Left lobe of liver (tissue), 2 donors: ENCODE data around the gene FRMD3. TPM values are rescaled to one million over a fixed set of nuclear protein-coding genes. Genes with fewer than 3 reads are reported as not detected.
A peak's percentile ranks its signal among the peaks of the same experiment; 100 is the strongest.

Source experiments
- ATAC-seq: fragments of 200-7000 bp; cut with Tn5 transposase; one replicate; pipeline ENCODE4 v1.9.1; 2020; ENCODE audit warnings: mild to moderate bottlenecking, moderate library complexity
- DNase-seq: peaks from one replicate; pipeline ENCODE4 v3.0.0-alpha.2; 2020; ENCODE audit warnings: low spot score
- total RNA-seq: library from RNA; stranded (reverse); gene quantifications from one replicate; pipeline ENCODE4 v1.2.1, GENCODE V29; 2021
- donor health status: DM: no; HTN: no; CAD: no; lungs with moderate emphysema.
- donor health status: DM: no; HTN: yes; CAD: no.

FRMD3 gene
- total RNA-seq, 1 donor from 2014 or later: 0.53 TPM

- ATAC-seq (no peak), DNase-seq (no peak)
Observed at GRCh38 chr9:83440641-83441040, 97.6 kb downstream of the FRMD3 start.

GRCh38 chr9:83435301-83435700 is 102.9 kb downstream of the FRMD3 start:
- DNase-seq: no peak
- ATAC-seq: no peak

- no peak for ATAC-seq
Observed at GRCh38 chr9:83434254-83434653, 103.9 kb downstream of the FRMD3 start.

GRCh38 chr9:83433846-83434245 is 104.4 kb downstream of the FRMD3 start:
- no peak for DNase-seq
- ATAC-seq: no peak

More at GRCh38 chr9:83434254-83434653, 103.9 kb downstream of the FRMD3 start:
- no peak for DNase-seq

- ATAC-seq (no peak), DNase-seq (no peak)
Observed at GRCh38 chr9:83432877-83433550, 105.2 kb downstream of the FRMD3 start.

- ATAC-seq: peak; percentile 71
- peak; percentile 78 for DNase-seq
Observed at GRCh38 chr9:83432104-83432627, 106.0 kb downstream of the FRMD3 start.

GRCh38 chr9:83431101-83432060 is 106.8 kb downstream of the FRMD3 start:
- peak; percentile 87 for DNase-seq
- peak; percentile 91 for ATAC-seq

GRCh38 chr9:83430681-83431080 is 107.5 kb downstream of the FRMD3 start:
- DNase-seq: no peak
- ATAC-seq: no peak

GRCh38 chr9:83429229-83429628 is 109.0 kb downstream of the FRMD3 start:
- peak; percentile 5 for ATAC-seq

GRCh38 chr9:83425240-83425639 is 113.0 kb downstream of the FRMD3 start:
- DNase-seq: no peak
- no peak for ATAC-seq

More at GRCh38 chr9:83429229-83429628, 109.0 kb downstream of the FRMD3 start:
- DNase-seq: no peak

GRCh38 chr9:83424831-83425230 is 113.4 kb downstream of the FRMD3 start:
- no peak for ATAC-seq
- no peak for DNase-seq

- DNase-seq (no peak), ATAC-seq (no peak)
Observed at GRCh38 chr9:83423815-83424707, 114.1 kb downstream of the FRMD3 start.

GRCh38 chr9:83422527-83422926 is 115.7 kb downstream of the FRMD3 start:
- DNase-seq (no peak), ATAC-seq (no peak)

- DNase-seq: no peak
- ATAC-seq: no peak
Observed at GRCh38 chr9:83420486-83420885, 117.7 kb downstream of the FRMD3 start.

- ATAC-seq: no peak
Observed at GRCh38 chr9:83419961-83420360, 118.2 kb downstream of the FRMD3 start.

GRCh38 chr9:83418283-83418682 is 119.9 kb downstream of the FRMD3 start:
- no peak for DNase-seq
- no peak for ATAC-seq

More at GRCh38 chr9:83419961-83420360, 118.2 kb downstream of the FRMD3 start:
- no peak for DNase-seq

- ATAC-seq (no peak), DNase-seq (no peak)
Observed at GRCh38 chr9:83413367-83413766, 124.8 kb downstream of the FRMD3 start.

GRCh38 chr9:83410701-83411100 is 127.5 kb downstream of the FRMD3 start:
- DNase-seq (no peak), ATAC-seq (no peak)

GRCh38 chr9:83406921-83407320 is 131.3 kb downstream of the FRMD3 start:
- no peak for ATAC-seq

GRCh38 chr9:83405759-83406158 is 132.4 kb downstream of the FRMD3 start:
- no peak for DNase-seq
- no peak for ATAC-seq

More at GRCh38 chr9:83406921-83407320, 131.3 kb downstream of the FRMD3 start:
- DNase-seq: no peak
